Esophagus muscularis mucosa (tissue), 3 donors: Measurements from ENCODE around the gene DPYSL3.

Source experiments
- POLR2A ChIP-seq: fragments of 450-650 bp; IDR thresholded peaks from one replicate; pipeline ENCODE4 v1.6.1; 2017; ENCODE audit warnings: antibody characterized with exemption, moderate library complexity, mild to moderate bottlenecking, low read depth
- TF ChIP-seq, protein P1 (sequence below), 3 experiments: fragments of 200-600 bp in 2 of 3; fragments of 450-650 bp in 1 of 3; sonication (generic) in 2 of 3; IDR thresholded peaks; one replicate each; pipeline ENCODE4 v1.5.1; 2017 to 2019; ENCODE audit warnings: antibody characterized with exemption in 3 of 3, mild to moderate bottlenecking in 2 of 3, moderate library complexity in 1 of 3

- TF ChIP-seq, protein P1, sequence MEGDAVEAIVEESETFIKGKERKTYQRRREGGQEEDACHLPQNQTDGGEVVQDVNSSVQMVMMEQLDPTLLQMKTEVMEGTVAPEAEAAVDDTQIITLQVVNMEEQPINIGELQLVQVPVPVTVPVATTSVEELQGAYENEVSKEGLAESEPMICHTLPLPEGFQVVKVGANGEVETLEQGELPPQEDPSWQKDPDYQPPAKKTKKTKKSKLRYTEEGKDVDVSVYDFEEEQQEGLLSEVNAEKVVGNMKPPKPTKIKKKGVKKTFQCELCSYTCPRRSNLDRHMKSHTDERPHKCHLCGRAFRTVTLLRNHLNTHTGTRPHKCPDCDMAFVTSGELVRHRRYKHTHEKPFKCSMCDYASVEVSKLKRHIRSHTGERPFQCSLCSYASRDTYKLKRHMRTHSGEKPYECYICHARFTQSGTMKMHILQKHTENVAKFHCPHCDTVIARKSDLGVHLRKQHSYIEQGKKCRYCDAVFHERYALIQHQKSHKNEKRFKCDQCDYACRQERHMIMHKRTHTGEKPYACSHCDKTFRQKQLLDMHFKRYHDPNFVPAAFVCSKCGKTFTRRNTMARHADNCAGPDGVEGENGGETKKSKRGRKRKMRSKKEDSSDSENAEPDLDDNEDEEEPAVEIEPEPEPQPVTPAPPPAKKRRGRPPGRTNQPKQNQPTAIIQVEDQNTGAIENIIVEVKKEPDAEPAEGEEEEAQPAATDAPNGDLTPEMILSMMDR (IDR thresholded peaks at IDR 0.05): no peak
- no peak for TF ChIP-seq POLR2A
Measured at GRCh38 chr5:147441191-147441695, 68.6 kb downstream of the DPYSL3 start.
